PC-9 (cell line): ENCODE results near the gene DNAJA2.

ENCODE experiments used
- CTCF ChIP-seq: fragments of 200-600 bp; sonication (generic); conservative IDR thresholded peaks from 2 replicates; pipeline ENCODE4 v1.6.1; 2017; ENCODE audit warnings: mixed run types, antibody characterized with exemption, mild to moderate bottlenecking, moderate library complexity
- EZH2 ChIP-seq: fragments of 200-600 bp; sonication (generic); IDR thresholded peaks from 2 replicates; pipeline ENCODE4 v1.8.0; 2017; ENCODE audit warnings: antibody characterized with exemption, low read depth

GRCh38 chr16:46962629-46963028 lies 10.8 kb downstream of the DNAJA2 start:
- no peak for TF ChIP-seq EZH2
- TF ChIP-seq CTCF, result no peak
